Amniotic epithelial cell (primary cell): ENCODE data around the gene PCDHGA10.
"Not testable (repeated sequence)": the region's sequence is repeated elsewhere in the genome, so short reads cannot be mapped to it uniquely, and the experiment has no call there.

Experiments used
- DNase-seq: peaks from one replicate; pipeline ENCODE4 v3.0.0-alpha.2; 2010; ENCODE audit warnings: low read depth

The PCDHGA10 gene

DNA sequence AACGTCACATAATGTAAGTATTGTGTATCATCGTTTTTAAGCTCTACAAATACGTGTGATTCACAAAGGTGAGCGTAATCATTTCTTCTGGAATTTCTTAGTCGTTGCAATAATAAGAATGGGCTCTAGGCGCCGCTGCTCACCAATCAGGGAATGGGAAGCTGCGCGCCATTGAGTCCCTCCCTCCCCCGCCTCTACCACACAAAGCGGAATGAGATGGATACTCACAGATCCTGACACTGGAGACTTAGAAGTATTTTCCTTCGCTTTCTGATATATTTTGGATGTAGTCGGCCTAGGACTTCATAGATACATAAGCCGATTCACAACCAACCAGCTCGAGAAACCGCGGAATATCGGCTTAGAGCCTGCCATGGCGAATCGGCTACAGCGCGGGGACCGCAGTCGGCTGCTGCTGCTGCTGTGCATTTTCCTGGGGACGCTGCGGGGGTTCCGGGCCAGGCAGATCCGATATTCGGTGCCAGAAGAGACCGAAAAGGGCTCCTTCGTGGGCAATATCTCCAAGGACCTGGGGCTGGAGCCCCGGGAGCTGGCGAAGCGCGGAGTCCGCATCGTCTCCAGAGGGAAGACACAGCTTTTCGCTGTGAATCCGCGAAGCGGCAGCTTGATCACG is 8.2 kb downstream of the PCDHGA10 start, which contains the start of gene PCDHGA11:
Gene PCDHGA11, plus strand, starts transcription at position 197 of the 634 bp plus-strand sequence. Its CDS starts 177 bp downstream, at position 374.
- peak; percentile 50 for DNase-seq

DNA sequence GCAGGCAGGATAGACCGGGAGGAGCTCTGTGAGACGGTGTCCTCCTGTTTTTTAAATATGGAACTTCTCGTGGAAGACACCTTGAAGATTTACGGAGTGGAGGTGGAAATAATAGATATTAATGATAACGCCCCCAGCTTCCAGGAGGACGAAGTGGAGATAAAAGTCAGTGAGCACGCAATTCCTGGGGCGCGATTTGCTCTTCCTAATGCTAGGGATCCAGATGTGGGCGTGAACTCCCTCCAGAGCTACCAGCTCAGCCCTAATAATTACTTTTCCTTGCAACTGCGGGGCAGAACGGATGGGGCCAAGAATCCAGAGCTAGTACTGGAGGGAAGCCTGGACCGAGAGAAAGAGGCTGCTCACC is 8.7 kb downstream of the PCDHGA10 start:
- DNase-seq = no peak

DNA sequence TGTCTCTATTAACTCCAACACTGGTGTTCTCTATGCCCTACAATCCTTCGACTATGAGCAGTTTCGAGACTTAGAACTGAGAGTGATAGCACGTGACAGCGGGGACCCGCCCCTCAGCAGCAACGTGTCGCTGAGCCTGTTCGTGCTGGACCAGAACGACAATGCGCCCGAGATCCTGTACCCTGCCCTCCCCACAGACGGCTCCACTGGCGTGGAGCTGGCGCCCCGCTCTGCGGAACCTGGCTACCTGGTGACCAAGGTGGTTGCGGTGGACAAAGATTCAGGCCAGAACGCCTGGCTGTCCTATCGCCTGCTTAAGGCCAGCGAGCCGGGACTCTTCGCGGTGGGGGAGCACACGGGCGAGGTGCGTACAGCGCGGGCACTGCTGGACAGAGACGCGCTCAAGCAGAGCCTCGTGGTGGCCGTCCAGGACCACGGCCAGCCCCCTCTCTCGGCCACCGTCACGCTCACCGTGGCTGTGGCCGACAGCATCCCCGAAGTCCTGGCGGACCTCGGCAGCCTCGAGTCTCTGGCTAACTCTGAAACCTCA is 10.0 kb downstream of the PCDHGA10 start:
- no peak for DNase-seq

DNA sequence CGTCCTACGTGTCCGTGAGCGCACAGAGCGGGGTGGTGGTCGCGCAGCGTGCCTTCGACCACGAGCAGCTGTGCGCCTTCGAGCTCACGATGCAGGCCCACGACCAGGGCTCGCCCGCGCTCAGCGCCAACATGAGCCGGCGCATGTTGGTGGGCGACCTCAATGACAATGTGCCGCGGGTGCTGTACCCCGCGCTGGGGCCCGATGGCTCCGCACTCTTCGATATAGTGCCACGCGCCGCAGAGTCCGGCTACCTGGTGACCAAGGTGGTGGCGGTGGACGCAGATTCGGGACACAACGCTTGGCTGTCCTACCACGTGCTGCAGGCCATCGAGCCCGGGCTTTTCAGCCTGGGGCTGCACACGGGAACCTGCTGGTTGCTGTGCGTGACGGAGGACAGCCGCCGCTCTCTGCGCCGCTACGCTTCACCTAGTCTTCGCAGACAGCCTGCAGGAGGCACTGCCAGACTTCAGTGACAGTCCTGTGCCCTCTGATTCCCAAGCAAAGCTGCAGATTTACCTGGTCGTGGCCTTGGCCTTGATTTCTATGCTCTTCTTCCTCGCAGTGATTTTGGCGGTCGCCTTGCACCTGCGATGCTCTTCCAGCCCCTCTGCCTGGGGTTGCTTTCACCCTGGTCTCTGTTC is 15.1 kb downstream of the PCDHGA10 start:
- DNase-seq = no peak

DNA sequence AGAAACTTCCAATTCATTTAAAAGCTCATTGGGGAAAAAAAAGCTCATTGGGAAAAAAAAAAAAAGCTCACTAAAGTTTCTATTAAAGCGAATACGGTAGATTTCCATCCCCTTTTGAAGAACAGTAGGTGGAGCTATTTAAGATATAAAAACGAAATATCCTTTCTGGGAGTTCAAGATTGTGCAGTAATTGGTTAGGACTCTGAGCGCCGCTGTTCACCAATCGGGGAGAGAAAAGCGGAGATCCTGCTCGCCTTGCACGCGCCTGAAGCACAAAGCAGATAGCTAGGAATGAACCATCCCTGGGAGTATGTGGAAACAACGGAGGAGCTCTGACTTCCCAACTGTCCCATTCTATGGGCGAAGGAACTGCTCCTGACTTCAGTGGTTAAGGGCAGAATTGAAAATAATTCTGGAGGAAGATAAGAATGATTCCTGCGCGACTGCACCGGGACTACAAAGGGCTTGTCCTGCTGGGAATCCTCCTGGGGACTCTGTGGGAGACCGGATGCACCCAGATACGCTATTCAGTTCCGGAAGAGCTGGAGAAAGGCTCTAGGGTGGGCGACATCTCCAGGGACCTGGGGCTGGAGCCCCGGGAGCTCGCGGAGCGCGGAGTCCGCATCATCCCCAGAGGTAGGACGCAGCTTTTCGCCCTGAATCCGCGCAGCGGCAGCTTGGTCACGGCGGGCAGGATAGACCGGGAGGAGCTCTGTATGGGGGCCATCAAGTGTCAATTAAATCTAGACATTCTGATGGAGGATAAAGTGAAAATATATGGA is 17.7 kb downstream of the PCDHGA10 start, which contains the start of gene PCDHGA12:
Gene PCDHGA12, plus strand, starts transcription at position 176 of the 782 bp plus-strand sequence. Its CDS starts 253 bp downstream, at position 429.
- DNase-seq = peak; percentile 93

DNA sequence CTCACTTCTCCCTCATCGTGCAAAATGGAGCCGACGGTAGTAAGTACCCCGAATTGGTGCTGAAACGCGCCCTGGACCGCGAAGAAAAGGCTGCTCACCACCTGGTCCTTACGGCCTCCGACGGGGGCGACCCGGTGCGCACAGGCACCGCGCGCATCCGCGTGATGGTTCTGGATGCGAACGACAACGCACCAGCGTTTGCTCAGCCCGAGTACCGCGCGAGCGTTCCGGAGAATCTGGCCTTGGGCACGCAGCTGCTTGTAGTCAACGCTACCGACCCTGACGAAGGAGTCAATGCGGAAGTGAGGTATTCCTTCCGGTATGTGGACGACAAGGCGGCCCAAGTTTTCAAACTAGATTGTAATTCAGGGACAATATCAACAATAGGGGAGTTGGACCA is 18.5 kb downstream of the PCDHGA10 start:
- peak; percentile 52 for DNase-seq

DNA sequence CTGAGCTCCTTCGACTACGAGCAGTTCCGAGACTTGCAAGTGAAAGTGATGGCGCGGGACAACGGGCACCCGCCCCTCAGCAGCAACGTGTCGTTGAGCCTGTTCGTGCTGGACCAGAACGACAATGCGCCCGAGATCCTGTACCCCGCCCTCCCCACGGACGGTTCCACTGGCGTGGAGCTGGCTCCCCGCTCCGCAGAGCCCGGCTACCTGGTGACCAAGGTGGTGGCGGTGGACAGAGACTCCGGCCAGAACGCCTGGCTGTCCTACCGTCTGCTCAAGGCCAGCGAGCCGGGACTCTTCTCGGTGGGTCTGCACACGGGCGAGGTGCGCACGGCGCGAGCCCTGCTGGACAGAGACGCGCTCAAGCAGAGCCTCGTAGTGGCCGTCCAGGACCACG is 19.5 kb downstream of the PCDHGA10 start:
- DNase-seq = not testable (repeated sequence)

DNA sequence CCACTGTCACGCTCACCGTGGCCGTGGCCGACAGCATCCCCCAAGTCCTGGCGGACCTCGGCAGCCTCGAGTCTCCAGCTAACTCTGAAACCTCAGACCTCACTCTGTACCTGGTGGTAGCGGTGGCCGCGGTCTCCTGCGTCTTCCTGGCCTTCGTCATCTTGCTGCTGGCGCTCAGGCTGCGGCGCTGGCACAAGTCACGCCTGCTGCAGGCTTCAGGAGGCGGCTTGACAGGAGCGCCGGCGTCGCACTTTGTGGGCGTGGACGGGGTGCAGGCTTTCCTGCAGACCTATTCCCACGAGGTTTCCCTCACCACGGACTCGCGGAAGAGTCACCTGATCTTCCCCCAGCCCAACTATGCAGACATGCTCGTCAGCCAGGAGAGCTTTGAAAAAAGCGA is 19.9 kb downstream of the PCDHGA10 start:
- not testable (repeated sequence) for DNase-seq

DNA sequence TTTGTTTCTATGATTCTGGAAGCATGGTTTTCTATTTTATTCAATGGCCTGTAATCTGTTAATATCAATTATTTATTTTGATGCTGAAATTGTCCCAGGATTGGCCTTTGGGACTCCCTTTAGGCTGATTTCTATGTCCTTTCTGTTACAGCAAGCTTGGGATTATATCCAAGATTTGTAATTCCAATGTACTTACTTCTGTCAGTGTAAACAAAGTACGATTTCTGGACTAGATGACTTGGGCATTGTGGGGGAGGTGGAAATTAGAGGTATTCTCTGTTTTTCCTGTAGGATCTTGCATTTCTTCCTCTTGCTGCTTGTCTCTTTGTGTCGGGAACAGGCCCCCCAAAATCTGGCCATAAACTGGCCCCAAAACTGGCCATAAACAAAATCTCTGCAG is 21.2 kb downstream of the PCDHGA10 start:
- no peak for DNase-seq

DNA sequence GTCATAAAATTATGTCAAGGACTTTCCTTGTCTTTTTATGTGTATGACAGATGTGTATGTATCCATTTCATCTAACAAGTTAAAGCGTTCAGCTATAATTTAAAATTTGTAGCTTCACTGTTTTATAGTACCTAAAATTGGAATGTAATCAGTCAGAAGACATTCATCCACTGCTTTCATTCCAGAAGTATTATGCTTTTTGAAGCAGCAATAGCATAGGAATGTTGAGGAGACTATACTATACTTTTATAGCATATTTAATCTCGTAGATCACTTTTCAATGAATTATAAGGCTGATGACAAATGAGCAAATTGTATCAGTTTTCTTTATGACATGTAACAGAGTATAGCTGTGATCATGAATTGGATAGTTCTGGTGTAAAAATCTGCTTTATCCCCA is 24.4 kb downstream of the PCDHGA10 start:
- DNase-seq = no peak

DNA sequence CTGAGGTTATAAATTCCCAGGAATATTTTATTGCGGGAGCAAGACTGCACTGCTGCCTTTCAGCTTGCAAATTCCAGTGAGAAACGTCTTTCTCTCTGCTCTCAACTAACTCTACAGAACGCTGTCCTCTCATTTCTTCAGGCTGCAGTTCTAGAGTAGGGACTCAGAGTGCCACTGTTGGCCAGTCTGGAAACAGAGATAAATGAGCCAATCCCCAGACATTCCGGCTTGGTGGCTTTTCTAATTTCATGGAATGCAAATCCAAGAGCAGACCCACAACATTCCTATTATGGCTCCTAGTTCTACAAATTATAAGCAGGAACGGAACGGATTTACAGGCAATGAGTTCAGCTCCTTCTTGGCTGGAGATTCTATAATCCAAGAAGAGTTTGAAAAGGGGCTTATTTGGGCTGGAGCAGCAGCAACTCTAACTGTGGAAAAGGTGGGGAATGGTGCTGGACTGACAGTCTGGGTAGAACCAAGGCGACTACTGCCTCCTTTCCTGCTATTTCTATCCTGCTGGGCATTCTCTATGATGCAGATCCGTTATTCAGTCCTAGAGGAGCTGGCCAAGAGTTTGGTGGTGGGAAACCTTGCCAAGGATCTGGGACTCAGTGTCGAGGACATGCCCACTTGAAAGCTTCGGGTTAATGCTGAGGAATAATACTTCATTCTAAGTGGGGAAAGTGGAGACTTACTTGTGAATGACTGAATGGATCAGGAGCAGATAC is 26.8 kb downstream of the PCDHGA10 start:
- DNase-seq = no peak

DNA sequence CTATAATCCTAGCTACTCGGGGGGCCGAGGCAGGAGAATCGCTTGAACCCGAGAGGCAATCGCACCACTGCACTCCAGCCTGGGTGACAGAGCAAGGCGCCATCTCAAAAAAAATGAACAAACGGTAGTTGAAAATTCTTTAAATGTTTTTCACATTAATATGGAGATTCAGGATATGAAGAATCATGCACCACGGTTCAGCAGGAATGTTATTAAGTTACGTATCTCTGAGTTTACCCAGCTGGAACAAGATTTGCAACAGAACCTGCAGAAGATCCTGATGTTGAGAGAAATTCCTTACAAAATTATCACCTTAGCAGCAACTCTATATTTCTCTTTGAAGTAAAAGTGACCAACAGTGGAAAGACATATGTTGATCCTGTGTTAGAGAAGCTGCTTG is 27.6 kb downstream of the PCDHGA10 start:
- DNase-seq = no peak

DNA sequence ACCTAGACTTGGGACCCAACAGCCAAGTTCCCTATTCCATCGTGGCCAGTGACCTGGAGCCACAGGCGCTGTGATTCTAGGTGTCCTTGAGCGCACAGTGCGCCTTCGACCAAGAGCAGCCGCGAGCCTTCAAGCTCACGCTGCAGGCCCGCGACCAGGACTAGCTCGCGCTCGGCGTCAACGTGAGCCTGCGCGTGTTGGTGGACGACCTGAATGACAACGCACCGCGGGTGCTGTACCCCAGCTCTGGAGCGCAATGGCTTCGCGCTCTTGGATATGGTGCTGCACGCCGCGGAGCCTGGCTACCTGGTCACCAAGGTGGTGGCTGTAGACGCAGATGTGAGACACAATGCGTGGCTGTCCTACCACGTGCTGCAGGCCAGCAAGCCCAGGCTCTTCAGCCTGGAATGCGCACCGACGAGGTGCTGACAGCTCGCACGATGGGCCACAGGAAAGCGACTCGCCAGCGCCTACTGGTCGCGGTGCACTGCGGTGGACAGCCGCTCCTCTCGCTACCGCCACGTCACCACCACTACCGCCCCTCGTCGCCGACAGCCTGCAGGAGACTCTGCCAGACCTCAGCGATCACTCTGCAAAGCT is 28.9 kb downstream of the PCDHGA10 start:
- no peak for DNase-seq

DNA sequence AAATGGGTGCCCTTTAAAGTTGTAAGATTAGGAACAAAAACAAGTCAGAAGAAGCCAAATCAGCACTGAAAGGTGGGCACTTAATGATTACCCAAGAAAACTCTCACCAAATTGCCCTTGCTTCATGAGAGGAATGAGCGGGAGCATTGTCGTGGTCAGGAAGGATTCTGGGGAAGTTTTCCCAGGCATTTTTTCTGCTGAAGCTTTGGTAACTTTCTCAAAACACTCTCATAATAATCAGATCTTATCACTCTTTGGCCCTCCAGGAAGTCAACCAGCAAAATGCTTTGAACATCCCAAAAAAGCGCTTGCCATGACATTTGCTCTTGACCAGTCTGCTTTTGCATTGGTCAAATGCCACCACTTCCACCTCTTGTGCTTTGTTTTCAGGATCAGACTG is 52.6 kb downstream of the PCDHGA10 start:
- DNase-seq = peak; percentile 61
